Fibroblast of upper back skin (primary cell): ENCODE results near the gene POM121.
"Not testable (repeated sequence)": the region's sequence is repeated elsewhere in the genome, so short reads cannot be mapped to it uniquely, and the experiment has no call there.

Experiments
- DNase-seq: peaks from one replicate; pipeline ENCODE4 v3.0.0-alpha.2; 2013

The POM121 gene

GRCh38 chr7:72950432-72950831 is 25.5 kb downstream of the POM121 start:
- DNase-seq = not testable (repeated sequence)

- not testable (repeated sequence) for DNase-seq
These were observed 29.1 kb downstream of the POM121 start for GRCh38 chr7:72953901-72954562.

DNA sequence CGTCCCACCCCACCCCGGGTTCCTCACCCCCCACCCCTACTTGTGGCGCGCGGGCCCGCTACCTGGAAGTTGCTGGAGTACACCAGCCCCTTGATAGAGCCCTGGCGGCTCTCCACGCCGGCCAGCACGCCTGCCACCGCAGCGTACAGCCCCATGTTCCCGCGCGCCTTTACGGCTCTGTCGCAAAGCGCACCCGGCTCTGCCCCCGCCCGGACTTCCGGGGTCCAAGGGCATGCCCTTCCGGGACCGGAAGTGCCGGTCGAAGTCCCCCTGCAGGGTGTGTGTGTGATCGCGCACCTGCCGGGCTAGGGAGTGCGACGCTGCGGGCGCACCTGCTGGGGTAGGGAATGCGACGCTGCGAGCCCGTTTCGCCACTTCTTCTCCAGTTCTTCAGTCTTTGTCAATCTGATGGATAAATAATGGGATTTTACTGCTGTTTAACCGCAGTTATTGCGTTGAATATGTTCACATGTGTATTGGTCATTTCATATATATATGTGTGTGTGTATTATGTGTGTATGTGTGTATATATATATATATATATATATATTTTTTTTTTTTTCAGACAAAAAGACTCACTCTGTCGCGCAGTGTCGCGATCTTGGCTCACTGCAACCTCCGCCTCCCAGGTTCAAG is 29.8 kb downstream of the POM121 start:
- DNase-seq = not testable (repeated sequence)

GRCh38 chr7:72960029-72960428 is 35.1 kb downstream of the POM121 start:
- not testable (repeated sequence) for DNase-seq

- not testable (repeated sequence) for DNase-seq
These were observed 35.9 kb downstream of the POM121 start for GRCh38 chr7:72960626-72961345.

GRCh38 chr7:72961346-72961650 is 36.4 kb downstream of the POM121 start:
- DNase-seq = not testable (repeated sequence)

DNA sequence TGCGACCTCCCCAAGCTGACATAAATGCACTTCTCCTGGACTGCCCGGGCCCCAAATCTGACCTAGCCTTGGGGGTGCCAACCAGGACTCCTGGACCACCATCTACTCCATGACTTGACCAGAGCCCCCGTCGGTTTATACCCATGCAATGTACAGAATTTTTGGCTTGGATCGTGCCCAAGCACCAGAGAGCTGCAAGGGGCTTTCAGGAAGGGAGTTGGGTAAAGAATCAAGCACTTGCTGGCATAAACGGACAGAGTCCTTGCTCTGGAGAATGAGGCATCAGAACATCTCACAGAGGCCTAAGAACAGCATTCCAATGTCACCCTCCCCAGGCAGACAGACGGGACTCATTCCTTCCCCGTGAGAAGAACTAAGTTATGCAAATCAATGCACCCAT is 38.2 kb downstream of the POM121 start:
- not testable (repeated sequence) for DNase-seq

DNA sequence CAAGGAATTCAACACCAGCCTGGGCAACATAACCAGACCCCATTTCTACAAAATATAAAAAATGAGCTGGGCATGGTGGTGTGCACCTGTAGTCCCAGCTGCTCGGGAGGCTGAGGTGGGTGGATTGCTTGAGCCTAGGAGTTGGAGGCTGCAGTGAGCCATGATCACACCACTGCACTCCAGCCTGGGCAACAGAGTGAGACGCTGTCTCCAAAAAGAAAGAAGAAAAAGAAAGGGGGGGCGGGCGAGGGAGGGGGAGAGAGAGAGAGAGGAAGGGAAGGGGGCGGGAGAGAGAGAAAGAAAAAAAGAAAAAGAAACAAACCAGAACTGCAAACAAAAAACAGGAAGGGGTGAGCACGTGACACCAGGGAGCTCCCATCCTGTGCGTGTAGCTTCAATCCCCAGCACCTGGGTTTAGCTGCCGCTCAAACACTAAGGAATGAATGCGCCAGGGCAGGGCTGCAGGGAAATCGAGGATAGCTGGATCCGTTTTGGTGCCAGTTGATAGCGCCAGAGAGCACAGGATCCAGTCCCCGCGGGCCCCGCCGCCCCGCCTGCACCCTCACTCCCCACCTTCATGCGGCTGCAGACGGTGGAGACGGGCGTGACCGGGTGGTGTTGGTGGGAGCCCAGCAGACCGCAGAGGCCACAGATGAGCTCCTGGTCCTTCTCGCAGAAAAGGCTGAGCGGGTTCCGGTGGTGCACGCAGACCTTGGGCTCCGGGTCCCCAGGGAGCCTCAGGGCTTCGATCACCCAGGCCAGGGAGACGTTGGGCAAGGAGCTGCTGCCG is 40.5 kb downstream of the POM121 start:
- DNase-seq = not testable (repeated sequence)

DNA sequence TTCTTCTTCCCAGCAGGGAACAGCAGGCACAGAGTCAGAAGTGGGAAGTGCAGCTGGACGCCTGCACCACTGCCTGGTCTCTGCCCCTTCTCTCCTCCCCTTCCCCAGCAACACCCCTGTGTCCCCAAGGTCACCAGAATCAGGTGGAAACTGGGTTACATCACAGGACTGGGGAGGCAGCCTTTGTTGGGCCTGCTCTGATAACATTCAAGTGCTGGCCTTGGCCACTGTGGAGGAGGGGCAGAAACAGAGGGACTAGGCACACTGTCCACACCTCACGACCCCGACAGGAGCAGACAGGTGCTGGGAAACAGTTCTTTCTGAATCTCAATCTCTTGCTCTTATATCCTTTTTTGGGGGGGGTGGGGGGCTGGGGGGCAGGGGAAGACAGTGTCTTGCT is 42.0 kb downstream of the POM121 start:
- not testable (repeated sequence) for DNase-seq

- not testable (repeated sequence) for DNase-seq
These were observed 44.2 kb downstream of the POM121 start, which contains the start of gene TRIM74 for GRCh38 chr7:72968980-72969516. TSS of gene TRIM74 (minus strand) at chr7:72969466. CDS start at chr7:72966157, 3,309 bp downstream.

- DNase-seq = not testable (repeated sequence)
These were observed 44.8 kb downstream of the POM121 start for GRCh38 chr7:72969688-72970087.

GRCh38 chr7:72971505-72971904 is 46.6 kb downstream of the POM121 start:
- DNase-seq = not testable (repeated sequence)

DNA sequence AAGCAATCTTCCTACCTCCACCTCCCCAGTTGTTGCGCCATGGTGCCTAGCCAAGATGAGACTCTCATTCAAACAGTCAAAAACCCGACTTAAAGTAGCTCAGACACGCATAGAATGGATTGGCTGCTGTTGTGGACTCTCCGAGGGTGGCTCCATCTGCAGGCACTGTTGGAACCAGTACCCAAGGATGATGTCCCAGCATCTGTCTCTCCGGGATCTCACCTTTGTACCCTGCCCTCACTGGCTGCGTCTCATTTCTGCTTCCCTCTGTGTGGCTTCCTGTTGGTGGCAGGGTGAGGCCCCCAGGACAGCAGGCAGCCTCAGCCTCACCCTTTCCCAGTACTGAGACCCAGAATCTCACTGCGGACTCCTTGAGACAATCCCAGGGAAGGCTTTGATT is 49.9 kb downstream of the POM121 start:
- DNase-seq = not testable (repeated sequence)

DNA sequence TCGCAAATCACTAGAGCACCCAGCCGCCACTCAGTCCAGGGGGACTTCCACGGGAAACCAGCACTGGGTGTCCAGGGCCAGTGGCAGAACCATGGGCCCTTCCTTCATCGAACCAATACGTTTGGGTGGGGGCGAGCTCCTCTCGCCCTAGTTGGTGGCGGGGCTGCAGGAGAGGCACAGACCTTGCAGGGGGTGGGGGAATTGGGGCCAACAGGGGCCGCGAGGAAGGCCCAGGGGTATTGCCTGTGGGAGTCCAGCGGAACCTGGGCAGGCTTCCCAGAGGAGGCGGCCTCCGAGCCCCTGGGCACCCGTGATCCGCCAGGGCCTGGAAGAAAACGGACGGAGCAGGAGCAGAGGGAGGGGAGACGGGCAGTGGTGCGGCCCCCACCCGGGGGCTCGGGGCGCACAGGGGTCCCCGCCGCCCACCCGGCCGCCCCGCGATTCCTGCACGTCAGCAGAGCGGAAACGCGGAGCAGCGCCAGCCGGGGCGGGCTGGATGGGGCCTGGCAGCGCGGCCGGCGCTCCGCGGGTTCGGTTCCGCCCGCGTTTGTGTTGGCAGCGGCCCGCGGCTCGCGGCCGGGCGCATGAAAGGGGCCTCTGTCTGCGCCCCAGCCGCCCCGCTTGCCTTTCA is 50.9 kb downstream of the POM121 start:
- not testable (repeated sequence) for DNase-seq

- not testable (repeated sequence) for DNase-seq
These were observed 51.5 kb downstream of the POM121 start for GRCh38 chr7:72976434-72976833.

DNA sequence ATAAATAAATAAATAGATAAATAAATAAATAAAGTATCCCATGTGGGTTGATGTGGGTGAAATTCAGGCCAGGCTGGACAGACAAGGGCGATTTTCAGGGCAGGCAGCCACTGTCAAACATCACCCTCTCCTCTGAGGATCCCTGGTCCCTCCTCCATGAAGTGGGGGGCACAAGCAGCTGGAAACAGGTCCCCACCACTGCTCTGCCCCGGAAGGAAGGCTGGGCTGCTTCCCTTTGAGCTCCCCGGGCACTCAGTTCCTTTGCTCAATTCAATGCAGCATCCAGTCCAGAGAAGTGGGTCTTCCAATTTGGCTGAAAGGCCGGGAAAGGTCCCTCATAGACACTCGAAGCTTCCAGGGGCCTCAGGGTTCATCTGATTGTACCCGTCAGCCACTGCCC is 55.5 kb downstream of the POM121 start:
- DNase-seq = not testable (repeated sequence)

- DNase-seq = not testable (repeated sequence)
These were observed 57.2 kb downstream of the POM121 start for GRCh38 chr7:72982084-72982483.

DNA sequence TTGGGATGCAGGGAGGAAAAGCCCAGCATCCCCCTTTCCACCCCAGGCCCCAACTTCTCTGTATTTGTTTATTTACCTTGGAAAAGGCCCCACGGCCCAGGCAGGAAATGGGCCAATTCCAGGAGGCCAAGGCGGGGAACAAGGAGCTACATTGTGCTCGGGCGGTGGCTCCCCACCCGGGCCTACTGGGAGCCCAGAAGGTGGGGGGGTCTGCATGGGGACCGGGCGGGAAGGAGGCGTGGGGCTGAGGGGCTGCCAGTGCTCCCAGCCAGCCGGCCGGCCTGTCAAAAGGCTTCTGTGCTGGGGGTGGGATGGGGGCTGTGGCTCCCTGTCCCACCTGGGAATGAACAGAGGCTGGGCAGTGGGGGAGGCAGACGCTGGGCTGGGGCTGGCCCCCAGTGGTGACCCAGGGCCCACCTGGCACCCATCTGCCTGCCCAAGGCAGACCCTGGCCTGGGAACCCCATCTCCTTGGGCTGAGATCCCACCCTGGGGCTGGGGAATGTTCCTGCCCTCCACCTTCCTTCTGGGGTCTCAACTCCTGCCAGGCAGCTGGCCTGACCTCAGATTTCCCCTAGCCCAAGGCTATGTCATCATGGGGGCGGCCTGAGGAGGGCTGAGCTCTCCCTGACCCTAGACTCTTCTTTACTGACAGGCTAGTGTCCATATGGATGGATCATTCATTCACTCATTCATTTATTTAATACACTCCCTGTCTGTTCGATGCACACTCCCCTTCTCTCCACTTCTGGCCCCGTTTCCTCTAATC is 65.4 kb downstream of the POM121 start:
- not testable (repeated sequence) for DNase-seq

GRCh38 chr7:72995484-72995883 is 70.6 kb downstream of the POM121 start:
- not testable (repeated sequence) for DNase-seq

- DNase-seq = not testable (repeated sequence)
These were observed 72.6 kb downstream of the POM121 start for GRCh38 chr7:72997447-72997846.

DNA sequence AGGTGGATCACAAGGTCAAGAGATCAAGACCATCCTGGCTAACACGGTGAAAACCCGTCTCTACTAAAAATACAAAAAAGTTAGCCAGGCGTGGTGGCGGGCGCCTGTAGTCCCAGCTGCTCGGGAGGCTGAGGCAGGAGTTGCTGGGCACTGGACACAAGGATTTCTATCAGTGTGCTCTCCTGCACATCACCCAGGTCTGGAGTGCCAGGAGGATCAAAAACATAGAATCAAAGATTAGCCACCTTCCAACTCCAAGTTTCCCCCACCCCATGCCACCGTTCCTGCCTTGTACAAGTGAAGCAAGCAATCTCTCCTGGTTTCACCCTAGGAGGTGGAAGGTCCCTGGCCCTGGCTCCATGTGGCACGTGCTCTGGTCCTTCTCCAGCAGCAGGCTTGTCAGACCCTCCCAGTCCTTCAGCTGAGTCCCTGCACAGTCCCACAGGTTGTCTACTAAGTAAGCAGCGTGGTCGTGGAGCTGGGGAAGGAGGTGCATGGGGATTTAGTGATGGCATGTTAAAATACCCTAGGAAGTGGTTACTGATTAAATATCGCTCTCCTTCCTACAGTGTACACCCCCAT is 73.1 kb downstream of the POM121 start:
- DNase-seq = not testable (repeated sequence)
